CD4-positive, alpha-beta T cell treated with Interleukin-2 at 100 ng/mL for 4 hours (primary cell): Measurements from ENCODE around the gene JPH2.

Experiments used
- DNase-seq: peaks from one replicate; pipeline ENCODE4 v3.0.0-alpha.2; 2020; ENCODE audit warnings: low spot score

Gene JPH2

DNA sequence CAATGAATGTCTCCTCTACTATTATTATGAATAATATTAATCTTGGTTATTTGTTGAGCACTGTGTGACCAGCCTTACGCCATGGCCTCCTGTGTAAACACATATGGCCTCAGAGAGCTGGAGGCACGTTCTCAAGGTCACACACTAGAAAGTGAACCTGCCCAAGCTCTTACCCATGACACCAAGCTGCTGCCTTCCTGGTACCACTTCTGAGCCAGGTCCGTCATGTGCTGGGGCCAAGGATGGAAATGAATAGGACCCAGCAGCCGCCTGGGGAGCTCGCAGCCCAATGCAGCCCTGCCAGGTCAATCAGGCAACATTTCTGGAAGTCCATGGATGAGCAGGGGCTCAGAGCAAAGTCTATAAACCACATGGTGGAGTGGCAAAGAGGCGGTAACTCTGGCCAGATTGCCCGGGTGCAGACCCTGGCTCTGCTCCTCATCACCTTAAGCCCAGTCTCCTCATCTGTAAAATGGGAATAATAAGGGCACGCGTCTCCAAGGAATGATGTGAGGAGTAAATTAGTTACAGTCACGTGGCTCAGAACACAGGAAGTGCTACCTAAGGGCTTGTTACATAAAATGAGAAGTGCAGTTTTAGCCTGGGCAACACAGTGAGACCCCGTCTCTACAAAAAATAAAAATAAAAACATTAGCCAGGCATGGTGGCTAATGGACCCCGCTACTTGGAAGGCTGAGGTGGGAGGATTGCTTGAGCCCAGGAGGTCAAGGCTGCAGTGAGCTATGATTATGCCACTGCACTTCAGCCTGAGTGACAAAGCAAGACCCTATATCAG lies 61.5 kb downstream of the JPH2 start:
- no peak for DNase-seq

DNA sequence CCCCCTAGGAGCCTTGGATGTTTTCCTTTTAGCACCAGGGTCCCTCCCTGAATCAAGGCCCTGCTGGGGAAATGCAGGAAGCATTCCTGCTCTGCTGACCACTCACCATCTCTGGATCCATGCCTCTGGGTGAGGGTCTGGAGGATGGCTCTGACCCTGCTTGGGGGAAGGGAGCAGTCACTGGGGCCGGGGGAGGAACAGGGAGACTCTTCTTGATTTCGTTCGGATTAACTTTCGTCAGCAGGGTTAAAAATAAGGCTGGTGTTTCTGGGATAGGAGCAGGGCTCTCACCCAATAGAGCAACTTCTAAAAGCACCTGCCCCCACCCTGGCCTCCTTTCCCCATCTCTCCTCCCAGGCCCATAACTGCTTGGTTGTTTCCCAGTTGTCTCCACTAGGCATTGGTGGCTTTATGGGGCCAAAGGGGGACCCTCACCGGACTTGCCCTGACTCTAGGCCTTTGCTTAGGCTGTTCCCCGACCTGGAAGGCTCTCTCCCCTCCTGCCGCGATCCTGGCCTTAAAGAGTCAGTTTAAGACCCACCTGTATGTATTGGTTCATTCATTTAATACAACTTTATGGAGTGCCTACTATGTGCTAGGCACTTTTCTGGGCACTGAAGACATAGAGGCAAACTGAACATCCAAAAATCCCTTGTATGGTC lies 63.0 kb downstream of the JPH2 start:
- DNase-seq: no peak

DNA sequence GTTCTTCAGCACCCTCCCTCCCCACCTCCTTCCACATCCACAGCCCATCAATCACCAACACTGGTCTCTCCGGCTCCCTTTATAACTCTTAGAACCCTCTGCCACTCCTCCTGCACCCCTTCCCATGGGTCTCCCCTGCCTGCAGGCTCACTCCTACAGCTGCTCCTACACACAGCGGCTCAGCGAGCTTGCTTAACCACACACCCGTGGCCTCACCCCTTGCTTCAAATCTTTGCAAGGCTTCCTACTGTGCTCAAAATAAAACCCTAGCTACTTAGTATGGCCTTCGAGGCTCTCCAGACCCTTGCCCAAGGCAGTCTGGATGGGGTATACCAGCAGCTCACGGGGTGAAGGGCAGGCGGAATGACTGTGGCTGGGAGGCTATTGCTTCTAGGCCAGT lies 63.7 kb downstream of the JPH2 start:
- no peak for DNase-seq

DNA sequence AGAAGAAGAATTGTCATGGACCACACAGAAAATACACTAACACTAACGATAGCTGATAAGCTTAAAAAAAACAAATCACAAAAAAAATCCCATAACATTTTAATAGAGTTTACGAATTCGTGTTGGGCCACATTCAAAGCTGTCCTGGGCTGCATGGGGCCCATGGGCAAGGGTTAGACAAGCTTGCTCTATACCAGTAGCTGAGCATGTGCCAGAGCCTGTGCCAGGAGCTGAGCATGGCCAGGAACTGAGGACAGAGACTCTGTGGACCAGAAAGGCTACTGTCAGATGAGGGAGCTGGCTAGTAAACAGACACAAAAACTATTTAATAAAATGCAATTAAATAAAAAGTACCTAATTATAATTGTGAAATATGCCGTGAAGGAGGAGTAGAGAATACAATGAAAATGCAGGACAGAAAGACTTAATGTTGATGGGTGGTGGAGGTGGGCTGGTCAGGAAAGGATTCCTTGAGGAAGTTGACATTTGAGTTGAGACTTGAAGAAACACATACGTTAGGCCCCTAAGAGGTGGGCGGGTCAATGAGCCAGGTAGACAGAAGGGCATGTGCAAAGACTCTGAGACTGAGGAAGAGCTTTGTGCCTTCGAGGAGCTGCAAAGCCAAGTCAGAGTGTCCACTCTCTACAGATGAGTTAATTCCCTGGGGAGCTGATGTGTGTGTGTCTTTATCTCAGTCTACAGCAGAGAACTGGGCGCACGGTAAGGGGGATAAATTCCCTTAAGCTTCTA lies 66.1 kb downstream of the JPH2 start:
- DNase-seq: no peak

DNA sequence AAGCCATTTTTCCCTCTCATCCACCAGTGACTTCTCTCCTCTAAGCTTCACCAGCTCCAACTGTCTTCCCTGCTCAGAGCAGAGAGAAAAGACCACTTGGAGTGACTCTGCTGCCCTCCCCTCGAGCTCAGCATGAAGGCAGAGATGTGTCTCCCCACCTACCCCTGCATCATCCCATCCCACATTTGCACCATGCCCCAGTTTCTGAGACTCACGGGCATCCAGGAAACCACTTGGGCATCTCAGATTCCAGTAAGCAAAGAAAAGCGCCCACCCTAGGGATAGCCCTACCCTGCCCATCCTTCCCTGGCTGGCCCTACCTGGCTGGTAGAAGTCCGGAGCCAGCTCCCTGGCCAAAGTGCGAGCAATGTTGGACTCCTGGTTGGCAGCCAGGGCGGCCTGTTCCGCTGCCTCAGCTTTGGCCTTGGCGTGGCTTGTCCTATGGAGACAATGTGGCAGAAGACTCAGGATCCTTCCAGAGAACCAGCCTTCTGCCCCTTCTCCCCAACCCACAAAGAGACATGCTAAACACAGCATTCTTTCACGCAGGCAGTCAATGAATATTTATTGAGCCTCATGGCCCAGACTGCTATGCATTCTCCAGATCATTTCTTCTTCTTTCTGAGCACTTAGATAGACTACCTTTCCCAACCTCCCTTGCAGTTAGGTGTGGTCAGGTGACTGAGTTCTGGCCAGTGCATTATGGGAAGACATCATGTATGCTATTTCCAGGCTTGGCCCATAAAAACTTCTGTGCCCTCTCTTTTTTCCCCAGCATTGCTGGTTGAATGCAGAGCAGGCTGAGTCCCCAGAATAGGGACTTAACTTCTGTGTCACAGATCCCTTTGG lies 68.6 kb downstream of the JPH2 start:
- no peak for DNase-seq

DNA sequence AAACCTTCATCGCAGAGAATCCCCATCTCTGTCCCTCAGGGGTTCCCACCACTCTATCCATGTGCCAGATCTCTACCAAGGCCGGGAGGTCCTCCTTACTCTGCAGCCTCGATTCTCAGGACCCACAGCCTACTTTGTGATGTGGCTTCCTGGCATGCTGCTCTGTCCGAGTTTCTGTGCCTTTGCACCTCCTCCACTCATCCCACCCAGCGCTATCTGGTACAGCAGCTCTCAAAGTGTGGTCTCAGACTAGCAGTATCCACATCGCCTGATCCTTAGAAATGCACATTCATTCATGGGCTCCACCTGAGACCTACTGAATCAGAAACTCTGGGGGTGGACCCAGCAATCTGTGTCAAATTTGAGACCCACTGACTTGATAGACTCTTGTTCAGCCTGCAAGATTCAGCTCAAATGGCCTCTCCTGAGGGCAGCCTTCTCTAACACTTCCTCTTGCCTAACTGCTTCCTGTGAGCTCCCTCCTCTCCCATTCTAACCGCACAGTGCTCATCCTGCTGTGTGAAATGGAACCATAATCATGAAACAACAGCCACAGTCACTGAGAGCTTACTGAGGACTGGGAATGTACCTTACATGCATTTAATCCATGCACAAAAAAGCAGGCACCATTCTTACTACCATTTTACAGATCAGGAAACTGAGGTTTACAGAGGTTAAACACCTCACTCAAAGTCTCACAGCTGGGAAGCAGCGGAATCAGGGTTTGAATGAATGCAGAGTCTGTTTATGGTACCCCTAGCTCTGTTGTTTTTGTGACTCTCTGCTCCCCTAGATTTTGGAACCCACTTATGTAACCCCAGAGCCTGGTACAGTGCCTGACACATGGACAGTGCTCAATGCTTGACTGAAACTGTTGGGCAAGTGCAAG lies 69.4 kb downstream of the JPH2 start:
- DNase-seq: no peak

DNA sequence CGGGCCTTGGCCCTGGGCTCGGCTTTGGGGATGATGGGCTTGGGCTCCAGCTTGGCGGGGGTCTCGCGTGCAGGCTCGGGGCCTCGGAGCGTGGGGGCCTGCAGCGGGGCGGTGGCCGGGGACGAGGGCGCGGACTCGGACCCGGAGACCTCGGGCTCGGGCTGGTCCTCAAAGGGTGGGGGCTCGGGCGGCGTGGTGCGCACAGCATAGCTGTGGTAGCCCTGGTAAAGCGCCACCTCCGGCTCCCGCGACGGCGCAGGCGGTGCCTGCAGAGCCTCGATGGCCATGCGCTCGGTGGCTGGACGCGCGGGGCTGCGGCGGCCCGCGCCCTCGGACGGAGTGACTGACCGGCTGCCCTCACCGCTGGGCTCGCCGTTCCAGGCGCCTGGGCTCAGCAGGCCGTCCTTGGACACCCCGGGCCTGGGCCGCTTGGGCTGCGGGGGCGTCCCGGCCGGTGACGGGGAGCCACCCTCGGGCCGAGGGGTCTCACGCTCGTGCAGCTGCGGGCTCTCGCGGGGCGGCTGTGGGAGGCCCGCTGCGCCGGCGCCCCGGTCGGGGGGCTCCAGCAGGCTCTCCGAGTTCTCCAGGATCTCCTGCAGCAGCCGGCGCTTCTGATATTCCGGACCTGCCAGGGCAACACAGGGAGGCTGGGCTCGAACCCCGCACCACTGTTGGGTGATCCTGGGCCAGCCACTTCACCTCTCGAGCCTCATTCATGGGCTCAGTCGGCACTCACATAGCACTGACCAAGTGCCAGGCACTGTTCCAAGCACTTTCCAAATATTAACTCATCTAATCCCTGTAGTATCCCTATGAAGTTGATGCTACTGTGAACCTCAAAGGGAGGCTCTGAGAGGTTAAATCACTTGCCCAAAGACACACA lies 71.0 kb downstream of the JPH2 start:
- no peak for DNase-seq

DNA sequence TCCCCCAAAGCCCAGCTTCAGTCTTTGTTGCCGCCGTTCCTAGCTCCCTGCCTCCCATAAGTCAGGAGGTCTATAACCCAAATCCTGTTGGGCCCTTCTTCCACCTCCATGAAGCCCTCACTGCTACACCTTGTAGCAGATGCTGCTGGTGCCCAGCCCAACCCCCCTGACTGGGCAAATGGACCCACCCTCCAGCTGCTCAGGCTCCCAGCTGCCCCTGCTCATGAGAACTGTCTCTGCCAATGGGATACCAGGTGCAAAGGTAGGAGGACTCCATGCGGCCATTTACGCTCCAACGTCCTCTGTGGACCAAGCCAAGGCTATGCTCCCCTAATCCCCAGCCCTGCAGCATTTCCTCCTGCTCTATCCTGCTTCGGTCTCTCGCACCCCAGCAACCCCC lies 71.8 kb downstream of the JPH2 start:
- DNase-seq: no peak

DNA sequence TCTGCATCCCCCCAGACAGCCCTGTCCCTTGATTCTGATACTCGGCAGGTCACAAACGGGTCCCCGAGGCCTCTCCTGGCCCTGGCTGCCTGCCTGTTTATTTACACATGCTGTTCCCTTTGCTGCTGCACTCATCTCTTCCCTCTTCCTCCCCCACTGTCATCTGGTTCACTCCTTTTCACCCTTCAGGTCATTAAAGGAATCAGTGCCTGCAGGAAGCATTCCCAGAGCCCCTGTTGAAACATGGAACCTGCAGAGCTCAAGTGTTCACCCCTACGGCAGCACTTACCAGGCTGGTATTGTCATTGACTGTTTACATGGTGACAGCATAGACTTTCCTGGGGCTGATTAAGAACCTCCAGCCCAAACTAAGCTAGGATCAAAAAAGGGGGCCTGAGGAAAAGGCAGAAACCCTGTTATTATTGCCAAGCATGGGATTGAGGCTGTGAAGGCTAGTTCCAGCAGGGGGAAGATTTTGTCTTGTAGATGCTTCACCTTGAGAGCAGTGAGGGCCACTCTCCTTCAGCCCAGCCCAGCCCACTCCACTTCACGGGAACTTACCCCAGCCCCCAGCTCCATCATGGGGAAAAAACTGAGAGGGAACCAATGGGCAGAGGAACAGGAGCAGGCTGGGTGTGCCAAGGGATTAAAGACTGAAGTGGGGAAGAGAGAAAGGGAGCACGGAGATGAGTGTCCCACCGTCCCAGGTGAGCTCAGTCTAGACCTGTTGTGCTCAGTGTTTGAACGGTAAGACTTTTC lies 73.2 kb downstream of the JPH2 start:
- DNase-seq: no peak

DNA sequence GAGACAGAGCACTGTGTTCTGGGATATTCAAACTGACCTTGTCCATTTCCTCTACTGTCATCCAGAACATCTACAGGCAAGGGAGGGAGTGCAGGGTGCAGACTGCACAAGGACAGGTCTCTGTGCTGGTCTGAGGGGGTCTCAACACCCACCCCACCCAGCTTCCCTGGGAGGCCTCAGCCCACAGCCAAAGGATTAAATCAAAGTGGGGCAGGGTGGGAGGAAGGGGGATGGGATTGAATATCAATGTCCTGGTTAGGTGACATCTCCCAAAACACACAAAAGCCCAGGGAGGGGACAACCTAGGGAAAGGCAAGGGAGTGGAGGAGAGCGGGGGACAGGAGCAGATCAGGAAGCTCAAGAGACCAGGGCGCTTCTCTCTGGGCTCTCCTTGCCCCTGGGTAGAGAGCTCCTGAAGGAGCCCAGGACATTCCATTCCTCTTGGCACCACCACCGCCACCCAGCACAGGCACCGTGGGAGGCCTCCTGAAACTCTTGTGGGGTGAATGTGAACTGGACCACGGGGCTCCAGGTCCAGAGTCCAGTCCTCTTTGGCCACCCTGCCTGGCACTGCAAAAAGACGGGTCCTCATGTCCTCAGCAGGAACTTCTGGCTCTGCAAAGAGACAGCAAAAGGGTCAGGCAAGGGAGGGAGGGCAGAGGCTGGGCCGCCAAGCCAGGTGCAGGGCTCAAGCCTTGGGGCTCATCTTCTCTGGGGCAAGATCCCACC lies 73.9 kb downstream of the JPH2 start:
- DNase-seq: no peak

DNA sequence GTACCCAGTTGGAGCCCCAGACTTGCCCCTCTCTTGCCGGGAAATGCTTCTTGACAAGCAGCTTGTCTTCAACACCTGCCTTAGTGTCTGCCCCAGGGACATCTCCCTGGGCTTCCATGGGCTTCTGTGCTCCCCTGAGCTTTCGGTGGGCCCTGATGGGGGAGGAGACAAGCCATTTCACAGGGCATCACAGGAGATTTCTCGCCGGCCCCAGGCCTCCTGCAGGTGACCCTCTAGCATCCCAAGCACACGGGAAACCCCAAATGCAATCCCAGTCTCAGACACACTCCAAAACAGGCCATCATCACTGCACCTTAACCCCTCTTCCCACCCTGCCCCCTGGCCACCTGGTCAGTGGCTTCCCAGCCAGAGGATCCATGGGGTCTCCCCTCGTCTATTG lies 74.5 kb downstream of the JPH2 start:
- no peak for DNase-seq

DNA sequence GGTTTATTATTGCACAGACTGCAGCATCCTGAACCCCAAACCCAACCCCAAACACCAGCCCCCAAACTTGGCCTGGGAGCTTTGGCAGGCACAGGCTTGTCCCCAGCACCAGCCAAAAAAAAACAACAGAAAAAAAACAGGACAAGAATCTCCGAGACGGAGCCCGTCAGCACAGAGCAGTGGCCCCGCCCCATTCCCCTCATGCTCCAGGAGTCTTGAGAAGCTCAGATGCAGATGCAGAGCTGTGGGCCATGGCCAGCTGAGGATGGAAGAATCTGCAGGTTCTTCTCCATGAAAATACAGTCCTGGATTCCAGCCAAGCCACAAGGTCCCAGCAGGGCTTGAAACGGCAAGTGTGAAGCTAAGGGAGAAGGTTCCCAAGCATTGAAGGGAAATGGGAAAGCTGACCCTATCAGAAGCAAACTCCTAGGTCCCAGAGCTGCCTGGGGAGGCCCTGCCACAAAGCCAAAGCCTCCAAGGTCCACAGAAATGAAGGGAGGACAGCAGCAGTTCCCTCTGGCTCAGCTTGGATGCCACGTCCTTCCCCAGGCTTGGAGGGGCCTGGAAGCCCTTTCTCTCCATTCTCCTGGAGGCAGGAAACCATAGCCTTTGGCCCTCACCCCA lies 75.2 kb downstream of the JPH2 start:
- DNase-seq: no peak

DNA sequence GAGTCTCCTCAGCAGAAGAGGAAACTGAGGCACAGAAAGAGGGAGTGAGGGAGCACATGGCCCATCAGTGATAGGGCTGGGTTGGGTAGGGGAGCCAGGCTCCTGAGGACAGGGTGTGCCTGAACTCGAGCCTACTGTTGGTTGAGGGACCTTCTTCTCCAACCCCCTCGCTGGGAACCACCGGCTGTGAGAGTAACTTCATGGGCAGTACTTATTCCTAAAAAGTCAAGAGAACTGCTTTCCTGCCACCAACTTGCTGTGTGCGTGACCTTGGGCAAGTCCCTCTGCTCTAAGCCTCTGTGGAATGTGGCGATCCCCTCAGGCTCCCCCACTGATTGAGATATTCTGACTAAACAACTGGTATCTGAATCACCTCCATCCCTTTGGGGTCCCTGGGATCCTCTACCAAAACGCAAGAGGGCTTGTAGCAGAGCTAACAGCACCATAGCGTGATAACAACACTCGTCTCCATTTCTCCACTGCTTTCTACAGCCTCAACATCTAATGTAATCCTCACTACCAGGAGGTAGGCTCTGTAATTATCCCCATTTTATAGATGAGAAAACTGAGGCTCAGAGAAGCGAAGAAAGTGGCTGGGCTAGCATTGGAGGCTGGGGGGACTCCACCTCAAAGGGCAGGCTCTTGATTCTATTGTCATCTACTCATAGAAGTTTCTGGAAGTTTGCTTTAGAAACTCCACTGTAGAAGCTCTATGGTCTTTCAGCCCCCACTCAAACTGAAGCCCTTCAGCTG lies 76.0 kb downstream of the JPH2 start:
- no peak for DNase-seq

DNA sequence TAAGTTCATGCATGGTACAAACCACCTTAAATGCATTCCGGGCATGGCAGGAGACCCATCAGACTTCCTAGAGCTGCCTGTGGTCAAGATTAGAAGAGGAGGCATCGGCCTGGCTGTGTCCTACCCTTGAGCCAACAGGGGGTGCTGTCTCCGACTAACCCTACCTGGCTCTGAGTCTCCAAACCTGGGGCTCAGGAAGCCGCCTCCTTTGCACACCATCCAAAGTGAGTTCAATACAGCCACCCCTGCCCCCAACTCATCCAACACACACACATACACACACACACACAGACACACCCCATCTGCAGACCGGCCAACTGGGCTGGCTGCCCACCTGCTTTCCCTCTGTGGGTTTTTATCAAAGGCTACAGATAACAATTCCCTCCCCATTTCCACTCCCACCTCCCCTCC lies 77.0 kb downstream of the JPH2 start:
- no peak for DNase-seq

DNA sequence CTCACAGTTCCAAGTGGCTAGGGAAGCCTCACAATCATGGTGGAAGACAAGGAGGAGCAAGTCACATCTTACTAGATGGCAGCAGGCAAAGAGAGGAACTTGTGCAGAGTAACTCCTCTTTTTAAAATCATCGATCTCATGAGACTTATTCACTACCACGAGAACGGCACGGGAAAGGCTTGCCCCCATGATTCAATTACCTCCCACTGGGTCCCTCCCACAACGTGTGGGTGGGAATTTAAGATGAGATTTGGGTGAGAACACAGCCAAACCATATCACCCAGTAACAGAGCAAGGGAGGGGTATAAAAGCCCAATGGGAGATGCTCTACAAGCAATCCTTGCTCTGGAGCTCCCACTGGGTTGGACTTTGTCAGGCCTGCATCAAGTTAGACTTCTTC lies 80.4 kb downstream of the JPH2 start:
- DNase-seq: no peak

DNA sequence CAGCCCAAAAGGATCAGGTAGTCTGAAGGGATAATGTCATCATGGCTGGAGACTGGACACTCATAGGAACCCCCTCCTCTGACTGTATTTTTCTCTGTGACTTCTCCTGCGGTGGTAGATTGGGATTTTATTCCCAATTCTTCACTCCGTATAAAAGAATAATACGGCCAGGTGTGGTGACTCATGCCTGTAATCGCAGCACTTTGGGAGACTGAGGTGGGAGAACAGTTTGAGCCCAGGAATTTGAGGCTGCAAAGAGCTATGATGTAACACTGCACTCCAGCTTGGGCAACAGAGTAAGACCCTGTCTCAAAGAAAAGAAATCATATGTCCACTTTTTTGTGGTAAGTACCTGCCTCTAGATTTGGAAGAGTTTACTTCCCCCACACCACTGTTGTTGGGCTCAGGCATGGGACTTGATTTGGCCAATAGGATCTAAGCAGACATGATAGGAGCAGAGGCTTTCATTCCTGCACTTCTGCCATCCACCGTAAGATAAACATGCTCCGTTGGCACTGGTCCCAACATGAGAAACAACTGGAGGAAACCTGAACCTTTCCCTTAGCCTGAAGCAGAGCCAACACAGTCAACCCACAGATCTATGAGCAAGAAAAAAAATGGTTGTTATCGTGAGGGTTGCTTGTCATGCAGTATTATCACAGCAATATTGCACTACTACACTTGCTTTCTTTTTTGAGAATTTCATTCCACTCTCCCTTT lies 82.0 kb downstream of the JPH2 start:
- DNase-seq: no peak

DNA sequence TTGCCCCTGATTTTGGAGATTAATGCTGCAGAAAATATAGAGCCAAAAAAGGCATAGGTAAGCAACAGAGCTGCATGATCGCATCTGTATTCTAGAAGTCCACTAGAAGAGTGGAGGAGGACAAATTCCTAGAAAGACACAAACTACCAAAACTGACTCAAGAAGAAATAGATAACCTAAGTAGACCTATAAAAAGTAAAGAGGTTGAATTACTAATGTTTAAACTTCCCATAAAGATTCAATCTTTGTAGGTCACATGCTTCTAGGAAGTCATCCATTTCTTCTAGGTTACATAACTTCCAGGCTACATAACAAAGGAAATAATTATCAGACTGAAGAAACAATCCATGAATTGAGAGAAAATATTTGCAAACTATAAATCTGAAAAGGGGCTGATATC lies 84.4 kb downstream of the JPH2 start:
- no peak for DNase-seq
